GM19395 (cell line): ENCODE measurements around the gene COL13A1.

Source experiments
- ATAC-seq: cut with Tn5 transposase; IDR thresholded peaks from one replicate; pipeline ENCODE4 v1.9.1; 2021; ENCODE audit warnings: mild to moderate bottlenecking, moderate library complexity; ENCODE audit not compliant: unreplicated experiment

COL13A1 gene

GRCh38 chr10:69865450-69865849, 63.7 kb downstream of the COL13A1 start:
- ATAC-seq = no peak

- no peak for ATAC-seq
Observed at GRCh38 chr10:69866246-69866687, 64.6 kb downstream of the COL13A1 start.

DNA sequence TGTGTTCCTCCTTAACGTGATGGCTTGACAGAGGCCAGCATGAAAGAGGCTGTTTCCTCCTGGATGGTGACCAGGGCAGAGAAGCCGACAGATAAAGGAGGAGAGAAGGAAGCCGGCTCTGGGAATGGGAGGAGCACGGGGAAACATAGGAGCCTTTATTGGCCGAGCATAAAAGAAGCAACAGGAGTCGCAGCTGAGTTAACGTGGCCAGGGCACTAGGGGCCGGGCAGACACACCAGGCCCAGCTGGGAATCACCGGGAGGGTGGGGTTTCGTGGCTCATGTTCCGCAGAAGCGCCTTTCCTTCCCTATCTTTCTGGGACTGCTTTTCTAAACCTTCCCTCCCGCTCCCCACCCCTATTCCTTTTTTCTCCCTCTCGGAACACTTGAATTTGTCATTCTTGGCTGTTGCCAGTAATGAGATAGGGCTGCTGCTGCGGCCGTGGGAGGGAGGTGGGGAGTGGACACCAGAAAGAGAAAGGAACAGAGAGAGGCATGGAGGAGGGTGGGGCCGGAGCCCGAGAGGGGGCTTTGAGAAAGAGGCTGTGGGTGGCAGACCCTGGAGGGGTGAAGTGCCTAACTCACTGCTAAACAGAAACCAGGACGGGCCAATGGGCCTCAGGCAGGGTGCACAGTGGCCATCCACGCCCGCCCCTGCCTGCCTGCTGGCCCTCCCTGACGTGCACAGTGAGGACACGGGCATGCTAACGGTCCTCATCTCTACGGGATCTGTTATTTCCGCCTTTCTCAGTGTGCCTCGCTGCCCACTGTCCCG, 65.2 kb downstream of the COL13A1 start:
- no peak for ATAC-seq

- ATAC-seq = no peak
Observed at GRCh38 chr10:69867699-69868558, 66.2 kb downstream of the COL13A1 start.

DNA sequence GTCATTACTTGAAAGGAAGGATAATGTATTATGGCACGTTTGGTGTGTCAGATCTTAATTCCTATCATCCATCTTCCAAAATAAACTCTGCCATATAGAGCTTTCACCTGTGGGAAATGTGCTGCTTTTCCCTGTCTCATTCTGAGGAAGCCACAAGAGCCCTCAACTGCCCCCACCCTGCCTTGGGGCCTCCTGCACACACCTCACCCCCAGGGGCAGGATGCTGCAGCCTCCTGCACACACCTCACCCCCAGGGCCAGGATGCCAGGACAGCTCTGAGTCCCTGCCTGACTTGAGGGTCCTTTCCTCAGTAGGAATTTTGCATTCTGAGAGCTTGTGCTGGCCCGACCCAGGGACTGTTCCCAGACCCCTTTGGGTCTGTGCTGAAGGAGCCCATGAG, 67.1 kb downstream of the COL13A1 start:
- ATAC-seq = no peak

DNA sequence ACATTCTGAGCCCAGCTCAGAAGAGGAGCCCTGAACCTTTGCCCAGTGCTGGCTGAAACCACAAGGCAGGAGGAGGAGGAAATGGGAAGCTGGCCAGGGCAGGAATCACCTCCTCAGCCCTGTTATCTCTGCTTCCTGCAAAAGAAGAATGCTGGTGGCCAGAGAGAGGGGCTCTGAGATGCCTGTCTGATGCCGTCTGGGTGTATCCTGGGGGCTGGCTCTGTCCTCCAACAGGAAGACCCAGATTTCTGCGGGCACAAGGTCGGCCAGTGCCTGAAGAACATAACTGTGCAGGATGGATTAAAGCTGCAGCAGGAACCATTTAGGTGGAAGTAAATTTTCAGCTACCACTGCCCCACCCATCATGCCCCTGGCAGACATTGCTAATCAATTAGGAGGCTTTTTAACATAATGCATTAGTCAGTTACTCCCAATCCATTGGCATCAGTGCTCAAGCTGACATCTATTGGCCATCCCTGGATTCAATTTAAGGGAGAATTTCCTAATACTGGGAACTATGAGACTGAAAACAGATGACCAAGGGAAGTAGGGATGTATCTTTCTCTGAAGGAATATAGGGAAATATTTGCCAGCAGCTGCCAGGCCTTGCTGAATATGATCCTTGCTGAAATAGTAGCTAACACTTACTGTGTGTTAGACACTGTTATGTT, 67.7 kb downstream of the COL13A1 start:
- ATAC-seq = no peak

DNA sequence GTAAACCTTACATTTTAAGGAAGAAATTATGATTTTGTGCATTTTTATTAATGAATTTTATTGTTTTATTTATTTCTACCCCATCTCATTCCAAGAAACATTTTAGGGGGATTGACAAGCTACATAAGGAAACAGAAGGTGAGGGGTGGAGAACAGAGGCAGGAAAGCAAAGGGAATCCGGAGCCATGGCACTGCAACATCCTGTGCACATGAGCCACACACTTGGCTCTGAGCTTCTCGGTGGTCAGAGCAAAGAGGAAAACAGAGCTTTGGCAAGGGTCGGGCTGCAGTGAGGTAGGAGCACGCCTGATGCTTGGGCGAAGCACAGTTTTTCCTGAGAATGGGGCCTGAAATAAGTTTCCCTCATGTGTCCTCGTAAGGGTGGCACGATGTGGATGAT, 68.9 kb downstream of the COL13A1 start:
- ATAC-seq = no peak

GRCh38 chr10:69871074-69871473, 69.4 kb downstream of the COL13A1 start:
- ATAC-seq = no peak

DNA sequence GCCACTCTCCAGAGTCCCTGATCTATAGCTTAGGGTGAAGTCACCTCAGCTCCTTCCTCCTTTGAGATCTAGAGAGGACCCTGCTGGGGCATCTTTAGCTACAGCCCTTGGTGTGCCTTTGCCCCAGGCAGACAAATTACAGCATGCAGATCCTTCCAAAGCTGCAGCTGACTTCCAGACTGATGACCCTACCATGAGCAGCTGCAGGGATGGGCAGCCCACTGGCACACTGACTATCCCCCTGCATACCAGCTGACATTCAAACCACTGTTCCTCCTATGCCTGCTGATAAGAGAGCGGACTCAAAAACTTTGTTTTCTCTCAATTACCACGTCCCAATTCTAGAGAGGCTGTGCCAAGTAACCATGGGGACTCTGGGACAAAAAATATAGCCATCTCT, 70.6 kb downstream of the COL13A1 start:
- ATAC-seq = no peak

GRCh38 chr10:69873135-69873639, 71.5 kb downstream of the COL13A1 start:
- ATAC-seq = no peak

- ATAC-seq = no peak
Observed at GRCh38 chr10:69874449-69874848, 72.7 kb downstream of the COL13A1 start.

- no peak for ATAC-seq
Observed at GRCh38 chr10:69875856-69876255, 74.2 kb downstream of the COL13A1 start.

DNA sequence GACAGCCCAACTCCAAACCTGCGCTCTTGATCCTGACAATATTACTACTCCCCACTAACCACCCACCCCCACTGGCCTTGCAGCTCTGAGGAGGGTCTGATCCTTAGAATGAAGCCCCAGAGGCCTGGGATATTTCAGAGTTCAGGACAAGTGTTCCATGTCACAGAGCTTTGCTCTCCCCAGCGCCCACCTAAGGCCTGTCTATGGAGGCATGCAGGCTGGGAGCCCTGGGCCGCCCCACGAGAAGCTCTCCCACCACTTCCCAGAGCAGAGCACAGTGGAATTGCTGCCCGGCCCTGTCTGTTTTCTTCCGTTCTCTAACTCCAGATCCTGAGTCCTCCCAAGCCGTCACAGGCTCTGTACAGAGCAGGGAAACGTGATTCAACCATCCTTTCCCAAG, 74.6 kb downstream of the COL13A1 start:
- no peak for ATAC-seq

- ATAC-seq = no peak
Observed at GRCh38 chr10:69876931-69877330, 75.2 kb downstream of the COL13A1 start.

GRCh38 chr10:69878038-69878437, 76.3 kb downstream of the COL13A1 start:
- no peak for ATAC-seq

GRCh38 chr10:69878951-69879350, 77.2 kb downstream of the COL13A1 start:
- ATAC-seq = no peak

DNA sequence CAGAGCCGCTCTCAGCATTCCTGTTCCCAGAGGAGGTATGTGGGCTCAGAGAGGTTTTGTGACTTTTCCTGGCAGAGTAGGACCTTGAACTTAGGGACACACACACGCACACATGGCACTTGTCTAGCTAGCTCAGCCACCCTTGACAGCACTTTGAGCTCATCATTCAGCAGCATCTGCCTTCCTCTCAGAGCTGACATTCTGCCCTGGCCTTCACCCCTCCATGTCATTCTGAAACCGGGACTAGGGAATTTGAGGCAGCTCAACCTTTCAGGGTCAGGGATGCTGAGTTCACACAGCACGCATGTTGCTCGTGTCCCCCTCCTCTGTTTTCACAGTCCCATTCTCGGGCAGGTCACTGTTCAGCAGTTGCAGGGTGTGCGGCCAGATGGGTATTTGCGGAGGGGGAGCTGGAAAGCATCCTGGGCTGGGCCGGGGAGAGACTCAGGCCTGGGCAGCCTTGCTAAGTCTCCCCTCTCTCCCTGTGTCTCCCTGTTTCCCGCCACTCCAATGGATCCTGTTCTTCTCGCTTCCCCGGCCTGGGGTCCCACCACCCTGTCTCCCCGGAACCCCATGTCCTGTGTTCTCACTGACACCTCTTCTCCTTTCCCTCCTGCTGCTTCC, 78.0 kb downstream of the COL13A1 start:
- no peak for ATAC-seq

GRCh38 chr10:69880301-69881081, 78.8 kb downstream of the COL13A1 start:
- ATAC-seq = no peak

- ATAC-seq = no peak
Observed at GRCh38 chr10:69881202-69881601, 79.5 kb downstream of the COL13A1 start.
